CD4-positive, alpha-beta T cell treated with Interleukin-2 at 100 ng/mL for 4 hours (primary cell): Measurements from ENCODE around the gene RGSL1.

Source experiments
- DNase-seq: peaks from one replicate; pipeline ENCODE4 v3.0.0-alpha.2; 2020; ENCODE audit warnings: low spot score

Gene RGSL1

DNA sequence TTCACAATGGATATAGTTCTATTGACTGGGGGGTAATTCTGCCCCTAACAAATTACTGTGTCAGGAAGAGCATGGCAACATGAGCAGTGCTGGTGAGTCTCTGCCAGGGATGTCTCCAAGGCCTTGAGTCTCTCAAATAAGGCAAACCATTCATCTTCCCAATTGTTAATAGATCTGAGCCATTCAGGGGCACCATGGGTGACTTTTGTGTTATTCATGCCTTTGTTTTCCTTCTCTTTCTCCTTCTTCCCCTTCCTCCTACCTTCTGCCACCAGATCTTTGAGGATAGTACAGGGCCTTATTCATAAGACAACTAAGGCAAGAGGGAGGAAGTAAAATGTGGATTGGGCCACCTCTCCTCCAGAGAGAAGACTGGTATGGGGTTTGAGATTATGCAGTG lies at the start of gene RGSL1:
Gene RGSL1 (plus strand): TSS at position 60 of the 400 bp plus-strand sequence. CDS start 20 bp downstream, at position 80.
- no peak for DNase-seq

DNA sequence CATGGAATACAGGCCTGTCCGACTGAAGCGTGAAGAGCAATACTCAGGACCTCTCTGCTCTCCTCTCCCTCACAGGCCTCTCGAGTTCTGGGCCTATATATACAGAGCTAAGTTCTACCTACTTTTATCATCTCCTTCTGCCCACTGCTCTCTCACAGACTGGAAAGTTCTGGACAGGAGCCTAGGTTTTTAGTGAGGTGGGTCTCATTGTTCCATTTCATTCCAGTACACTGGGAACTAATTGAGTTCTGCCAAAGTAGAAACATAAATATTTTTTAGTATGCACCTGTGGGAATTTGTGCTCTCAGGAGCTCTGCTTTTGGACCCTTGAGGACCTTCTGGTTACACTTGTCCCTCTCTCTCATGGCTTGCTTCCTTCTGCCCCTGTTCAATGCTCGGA lies 49.4 kb upstream of the RGSL1 start, which contains the start of gene TEDDM1:
Gene TEDDM1 (minus strand): TSS at position 101 of the 400 bp plus-strand sequence. CDS start 182 bp downstream, outside the sequence.
- no peak for DNase-seq

DNA sequence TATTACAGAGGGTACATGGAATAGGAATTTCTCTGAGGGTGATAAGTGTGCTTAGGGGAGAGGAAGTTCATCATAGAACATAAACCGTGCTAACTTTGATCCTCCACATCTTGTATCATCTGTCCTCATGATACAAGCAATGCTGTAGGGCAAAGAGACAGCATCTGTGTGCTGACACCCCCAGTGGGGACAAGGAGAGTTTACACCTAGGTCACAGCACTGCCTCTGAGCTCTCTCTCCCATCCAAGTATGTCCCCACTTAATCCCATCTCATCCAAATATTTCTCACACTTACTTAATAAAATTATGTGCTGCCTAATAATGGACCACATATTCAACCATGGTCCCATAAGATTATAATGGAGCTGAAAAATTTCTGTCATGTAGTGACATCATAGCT lies 45.2 kb upstream of the RGSL1 start:
- DNase-seq = no peak

DNA sequence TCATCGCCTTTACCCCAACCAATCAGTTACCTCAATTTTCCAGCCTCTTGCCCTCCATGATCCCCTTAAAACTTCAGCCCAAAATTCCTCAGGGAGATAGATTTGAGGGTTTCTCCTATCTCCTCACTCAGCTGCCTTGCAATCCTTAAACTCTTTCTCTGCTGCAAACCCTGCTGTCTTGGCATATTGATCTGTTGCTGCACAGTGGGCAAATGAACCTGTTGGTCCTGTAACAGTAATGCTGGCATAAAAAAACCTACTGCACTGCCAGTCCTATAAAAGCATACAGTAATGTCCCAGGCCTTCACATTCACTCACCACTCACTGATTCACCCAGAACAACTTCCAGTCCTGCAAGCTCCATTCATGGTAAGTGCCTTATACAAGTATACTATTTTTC lies 44.4 kb upstream of the RGSL1 start:
- DNase-seq = no peak

DNA sequence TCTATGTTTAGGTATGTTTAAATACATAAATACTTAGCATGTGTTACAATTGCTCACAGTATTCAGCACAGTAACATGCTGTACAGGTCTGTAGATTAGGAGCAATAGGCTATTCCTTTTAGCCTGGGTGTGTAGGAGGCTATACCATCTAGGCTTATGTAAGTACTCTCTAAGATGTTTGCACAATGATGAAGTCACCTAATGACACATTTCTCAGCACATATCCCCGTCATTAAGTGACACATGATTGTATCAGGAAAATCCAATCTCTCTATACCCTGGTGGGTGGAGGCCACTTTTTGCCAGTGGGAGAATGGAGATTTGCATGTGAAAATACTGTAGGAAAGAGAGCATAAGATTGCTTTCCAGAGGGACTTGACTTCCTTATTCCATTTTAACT lies 43.9 kb upstream of the RGSL1 start:
- no peak for DNase-seq

DNA sequence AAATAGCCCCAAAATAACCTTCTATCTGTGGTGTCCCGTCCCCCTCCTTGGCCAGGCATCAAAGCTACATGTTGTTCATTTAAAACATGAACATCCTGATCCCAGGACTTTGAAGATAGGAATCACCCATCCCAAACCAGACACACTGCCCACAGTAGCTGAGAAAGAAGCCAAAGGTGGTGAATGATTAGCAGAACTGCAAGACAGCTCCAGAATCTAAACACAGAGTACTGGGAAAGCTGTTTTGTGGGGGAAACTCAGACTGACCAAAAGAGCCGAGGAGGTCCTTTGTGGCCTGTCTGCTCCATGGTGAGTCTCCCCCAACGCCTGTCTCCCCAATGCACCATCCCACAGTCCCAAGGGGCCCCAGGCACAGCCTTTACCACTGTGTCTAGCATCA lies 42.2 kb upstream of the RGSL1 start:
- no peak for DNase-seq

DNA sequence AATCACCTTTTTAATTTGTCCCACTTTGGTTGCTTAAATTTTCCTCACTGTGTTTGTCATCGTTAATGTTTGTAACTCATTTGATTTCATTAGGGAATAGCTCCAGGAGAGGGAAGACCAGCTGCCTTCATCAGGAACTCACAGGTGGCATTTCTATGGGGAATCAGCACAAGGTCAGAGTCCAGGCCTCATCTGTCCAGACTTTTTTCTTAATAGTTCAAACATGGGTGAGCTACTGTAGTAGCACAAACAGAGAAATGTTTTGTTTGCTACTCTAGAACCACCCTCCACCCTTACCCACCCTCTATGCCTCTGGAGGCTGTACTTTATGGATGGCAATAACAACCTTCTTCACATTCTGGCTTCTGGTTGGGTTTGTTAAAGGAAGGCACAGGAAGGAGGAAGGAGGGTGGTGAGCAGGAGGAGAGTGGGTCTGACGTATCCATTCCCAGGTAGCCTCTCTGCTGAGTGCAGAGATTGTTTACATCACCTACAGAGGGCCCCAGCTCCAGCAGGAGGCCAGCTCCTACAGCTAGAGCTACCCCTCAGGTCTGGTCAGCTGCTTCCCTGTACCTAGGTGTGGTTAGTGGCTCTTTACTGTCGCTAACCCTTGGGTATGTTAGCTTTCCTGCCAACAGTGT lies 41.4 kb upstream of the RGSL1 start:
- DNase-seq = no peak

DNA sequence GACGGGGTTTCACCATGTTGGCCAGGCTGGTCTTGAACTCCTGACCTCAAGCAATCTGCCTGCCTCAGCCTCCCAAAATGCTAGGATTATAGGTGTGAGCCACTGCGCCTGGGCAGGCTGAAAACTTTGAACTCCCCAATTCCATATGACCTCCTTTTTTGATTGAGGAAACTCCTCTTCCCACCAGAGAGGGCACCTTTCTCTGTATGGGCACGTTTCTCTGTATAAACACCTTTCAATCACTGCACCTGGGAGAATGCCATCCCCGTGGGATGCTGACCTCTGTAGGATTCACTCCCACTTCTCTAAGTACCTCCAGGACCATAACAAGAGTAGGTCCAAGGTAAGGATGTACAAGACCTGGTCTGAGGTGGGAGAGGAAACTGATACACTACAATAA lies 39.8 kb upstream of the RGSL1 start:
- DNase-seq = no peak

DNA sequence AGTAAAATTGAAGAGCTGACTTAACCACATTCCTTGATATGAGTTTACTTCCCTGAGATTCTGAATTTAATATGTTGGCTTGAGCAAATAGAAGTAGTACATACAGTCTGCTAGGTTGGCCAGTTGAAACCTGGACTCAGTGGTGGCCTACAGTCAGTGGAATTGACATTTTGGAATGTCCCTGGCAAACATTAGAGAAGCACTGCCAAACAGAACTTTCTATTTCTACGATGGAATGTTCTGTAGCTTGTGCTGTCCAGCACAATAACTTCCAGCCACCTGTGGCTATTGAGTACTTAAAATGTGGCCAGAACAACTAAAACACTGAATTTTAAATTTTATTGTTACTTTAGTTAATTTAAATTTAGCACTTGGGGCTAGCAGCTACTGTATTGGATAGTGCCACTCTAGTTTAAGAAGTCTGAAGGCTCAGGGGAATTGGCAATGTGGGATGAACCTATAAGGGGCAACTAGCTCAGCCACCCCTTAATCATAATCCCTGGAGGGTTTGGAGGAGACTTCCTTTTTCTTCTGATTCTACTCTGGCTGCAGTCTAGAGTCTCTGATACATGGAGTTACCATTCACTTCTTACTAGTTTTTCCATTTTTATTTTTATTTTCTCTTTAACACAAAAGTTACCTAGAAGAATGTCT lies 39.2 kb upstream of the RGSL1 start:
- DNase-seq = no peak

DNA sequence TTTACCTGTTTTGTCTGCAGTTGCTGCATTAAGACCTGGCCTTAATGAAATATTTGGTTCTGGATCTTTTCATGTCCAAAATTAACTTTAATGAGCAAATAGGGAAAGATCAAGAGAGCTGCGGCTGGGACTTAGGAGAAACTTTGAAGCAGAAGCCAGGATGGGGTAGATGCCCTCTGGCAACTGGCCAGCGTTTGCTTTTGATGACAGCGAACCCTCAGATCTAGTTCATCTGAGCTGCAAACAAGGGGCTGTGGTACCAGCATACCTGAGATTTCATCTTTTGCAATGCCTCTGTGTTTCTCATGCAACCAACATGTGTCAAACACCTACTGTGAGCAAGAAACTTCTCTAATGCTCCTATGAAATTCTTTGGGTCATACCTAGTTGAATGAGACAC lies 36.5 kb upstream of the RGSL1 start:
- DNase-seq = no peak

DNA sequence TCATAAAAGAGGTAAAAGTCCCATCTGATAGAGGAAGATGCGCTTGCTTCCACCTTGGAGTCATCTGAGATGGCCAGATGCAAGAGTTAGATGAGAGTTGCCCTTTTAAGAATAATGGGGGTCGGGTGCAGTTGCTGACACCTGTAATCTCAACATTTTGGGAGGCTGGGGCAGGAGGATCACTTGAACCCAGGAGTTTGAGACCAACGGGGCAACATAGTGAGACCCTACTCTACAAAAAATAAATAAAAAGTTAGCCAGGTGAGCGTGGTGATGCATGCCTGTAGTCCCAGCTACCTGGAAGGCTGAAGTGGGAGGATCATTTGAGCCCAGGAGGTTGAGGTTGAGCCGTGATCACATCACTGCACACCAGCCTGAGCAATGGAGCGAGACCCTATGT lies 36.0 kb upstream of the RGSL1 start:
- no peak for DNase-seq

DNA sequence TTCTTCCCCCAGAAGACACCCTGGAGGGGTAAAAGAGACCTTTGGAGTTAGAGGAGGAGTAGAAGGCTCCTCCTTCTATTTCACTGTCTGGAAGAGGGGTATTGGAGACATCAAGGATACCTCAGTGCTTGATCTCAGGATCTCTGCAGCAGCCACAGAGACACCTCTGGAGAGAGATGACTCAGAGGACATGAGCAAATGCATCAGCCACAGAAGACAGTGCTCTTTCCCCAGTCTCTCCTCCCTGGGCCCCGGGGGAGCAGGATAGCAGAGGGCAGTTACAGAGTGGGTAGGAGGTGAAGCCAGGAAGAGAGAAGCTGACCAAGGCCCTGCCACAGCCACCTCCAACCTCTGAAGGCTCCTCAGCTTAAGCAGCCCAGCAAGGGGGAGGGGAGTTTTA lies 34.2 kb upstream of the RGSL1 start:
- no peak for DNase-seq

DNA sequence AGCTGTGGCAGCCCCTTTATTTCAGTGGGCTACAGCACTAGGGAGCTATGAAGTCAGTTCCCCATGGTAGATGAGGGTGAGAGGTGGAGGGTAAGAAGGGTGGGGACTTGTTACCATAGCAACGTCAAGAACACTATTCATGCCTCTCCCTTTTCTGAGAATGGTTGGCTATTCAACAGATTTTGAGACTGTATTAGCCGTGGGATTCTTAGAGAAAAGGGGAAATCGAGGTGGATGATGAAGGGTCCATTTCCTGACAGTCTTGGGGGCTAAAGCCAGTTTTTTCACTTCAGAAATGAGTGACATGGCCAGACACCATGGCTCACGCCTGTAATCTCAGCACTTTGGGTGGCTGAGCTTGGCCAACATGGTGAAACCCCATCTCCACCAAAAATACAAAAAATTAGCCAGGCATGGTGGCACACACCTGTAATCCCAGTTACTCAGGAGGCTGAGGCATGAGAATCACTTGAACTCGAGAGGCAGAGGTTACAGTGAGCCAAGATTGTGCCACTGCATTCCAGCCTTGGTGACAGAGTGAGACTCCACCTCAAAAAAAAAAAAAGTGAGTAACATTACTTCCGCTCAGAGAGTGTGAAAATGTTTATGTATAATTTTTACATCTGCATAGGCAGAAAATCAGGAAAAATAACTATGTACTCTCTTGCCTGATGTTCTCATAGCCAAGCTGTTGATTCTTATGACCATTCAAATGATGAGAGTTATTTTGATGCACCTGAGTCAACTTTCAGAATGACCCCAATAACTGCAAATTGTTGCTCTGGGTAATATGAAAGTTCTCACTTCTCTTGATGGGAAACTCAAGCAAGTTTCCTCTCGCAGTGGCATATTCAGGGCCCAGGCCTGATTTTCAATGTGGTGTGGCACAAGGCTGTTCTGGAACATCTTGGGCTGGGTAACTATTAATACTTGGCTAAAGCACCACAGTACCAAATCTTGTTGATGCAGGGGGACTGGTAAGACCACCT lies 23.2 kb upstream of the RGSL1 start:
- DNase-seq = peak; percentile 21

DNA sequence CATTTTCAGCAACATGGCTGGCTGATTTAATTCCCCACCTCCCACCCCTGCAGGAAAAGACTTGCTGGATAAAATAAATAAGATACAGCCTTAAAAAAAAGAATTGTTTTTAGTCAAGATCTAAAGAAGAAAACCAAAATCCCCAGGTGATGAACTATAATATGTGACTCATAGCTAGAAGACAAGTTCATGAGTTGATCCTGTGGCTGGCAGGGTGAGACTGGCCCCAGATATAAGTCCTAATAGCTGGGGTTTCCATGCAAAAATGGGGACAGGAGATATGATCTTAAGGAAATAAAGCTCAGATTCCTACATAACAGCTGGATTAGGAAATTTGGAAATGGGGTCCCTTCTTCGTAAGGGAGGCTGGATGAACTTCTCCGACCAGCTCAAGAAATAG lies 21.9 kb upstream of the RGSL1 start:
- DNase-seq = no peak

DNA sequence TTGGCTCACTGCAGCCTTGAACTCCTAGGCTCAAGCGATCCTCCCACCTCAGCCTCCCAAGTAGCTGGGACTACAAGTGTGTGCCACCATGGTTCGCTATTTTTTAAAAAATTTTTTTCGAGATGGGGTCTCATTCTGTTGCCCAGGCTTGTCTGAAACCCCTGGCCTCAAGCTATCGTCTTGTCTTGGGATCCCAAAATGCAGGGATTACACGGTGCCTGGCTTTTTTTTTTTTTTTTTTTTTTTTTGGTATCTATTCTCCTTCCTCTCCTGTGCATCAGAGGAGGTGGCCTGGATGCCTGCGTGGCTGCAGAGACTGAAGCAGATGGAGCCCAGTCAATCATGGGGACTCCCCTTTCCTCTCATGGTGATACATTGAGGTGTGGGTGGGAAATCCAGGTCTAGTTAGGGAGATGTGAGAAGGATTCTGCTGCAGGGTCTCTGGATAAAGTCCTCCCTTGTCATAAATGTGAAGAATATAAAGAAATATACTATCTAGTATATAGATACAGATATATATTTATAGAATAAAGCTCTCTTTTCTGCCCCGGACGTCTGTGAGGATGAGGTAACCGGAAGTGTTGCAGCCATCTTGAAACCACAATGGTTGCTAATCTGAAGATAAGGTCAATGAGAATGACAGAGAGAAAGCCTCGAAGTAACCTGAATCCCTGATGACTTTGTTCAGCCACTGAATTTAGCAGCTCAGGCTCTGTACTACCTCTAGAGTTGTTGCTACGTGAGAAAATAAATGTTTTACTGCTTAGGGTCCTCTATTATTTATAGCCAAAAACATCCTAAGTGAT lies 19.5 kb upstream of the RGSL1 start:
- peak; percentile 59 for DNase-seq

DNA sequence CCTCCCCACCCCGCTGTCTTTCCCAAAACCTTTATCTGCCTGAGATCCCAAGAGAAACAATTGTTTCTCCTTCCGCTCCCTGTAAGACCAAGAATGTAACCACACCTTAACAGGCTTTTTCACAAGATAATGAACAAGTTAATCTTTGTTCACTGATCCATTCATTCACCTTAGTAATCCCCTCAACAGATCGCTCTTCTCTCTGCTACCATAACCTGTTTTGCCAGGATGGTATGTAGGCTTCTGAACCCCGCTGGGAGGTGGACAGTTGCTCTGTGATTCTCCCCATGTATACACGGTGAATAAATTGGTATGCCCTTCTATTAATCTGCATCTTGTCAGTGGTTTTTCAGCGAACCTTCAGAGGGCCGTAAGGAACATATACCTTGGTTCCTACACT lies 18.7 kb upstream of the RGSL1 start:
- no peak for DNase-seq

DNA sequence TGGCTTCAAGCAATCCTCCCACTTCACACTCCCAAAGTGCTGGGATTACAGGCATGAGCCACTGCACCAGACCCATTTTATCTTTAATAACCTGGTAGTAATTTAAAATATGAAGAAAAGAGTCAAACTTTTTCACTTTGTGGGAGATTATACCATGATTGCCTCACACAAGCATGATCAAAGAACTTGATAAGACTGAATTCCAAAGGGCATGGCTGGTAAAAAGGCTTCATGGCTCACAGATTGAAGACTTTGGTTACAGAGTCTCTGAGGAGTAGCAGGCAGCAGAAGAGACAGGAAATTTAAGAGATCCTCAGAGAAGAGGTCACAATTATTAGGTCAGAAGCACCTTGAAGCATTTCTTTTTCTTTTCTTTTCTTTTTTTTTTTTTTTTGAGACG lies 16.4 kb upstream of the RGSL1 start:
- no peak for DNase-seq

DNA sequence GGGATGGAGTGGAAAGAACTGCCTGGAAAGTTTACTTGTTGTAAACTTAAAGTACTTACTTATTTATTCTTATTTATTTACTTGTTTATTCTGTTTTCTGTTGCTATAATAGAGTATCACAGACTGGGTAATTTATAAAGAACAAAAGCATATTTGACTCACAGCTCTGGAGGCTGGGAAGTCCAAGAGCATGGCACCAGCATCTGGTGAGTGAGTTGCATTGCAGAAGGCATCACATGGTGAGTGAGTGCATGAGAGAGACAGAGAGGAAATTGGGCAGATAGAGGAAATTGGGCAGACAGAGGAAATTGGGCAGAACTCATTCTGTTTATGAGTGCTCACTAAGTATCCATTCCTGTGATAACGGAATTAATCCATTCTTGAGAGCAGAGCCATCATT lies 11.6 kb upstream of the RGSL1 start:
- DNase-seq = no peak

DNA sequence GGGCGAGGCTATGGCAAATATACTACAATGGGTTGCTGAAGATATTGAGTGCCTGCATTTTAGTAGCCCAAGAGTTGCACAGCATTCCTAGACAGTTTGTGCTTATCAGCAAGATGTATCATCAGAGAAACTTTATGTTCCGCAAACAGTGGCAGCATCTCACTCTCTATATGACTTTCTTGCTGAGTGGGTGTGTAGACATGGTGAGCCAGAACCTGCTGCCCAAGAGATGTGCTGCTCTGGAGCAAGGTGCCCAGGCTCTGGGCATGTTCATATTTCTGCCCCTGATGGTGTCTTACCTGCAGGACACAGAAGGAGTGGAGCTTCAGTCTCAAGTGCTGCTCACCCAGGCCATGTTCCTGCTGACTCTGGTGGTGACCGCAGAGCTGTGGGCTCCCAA lies 8.2 kb upstream of the RGSL1 start:
- DNase-seq = no peak

DNA sequence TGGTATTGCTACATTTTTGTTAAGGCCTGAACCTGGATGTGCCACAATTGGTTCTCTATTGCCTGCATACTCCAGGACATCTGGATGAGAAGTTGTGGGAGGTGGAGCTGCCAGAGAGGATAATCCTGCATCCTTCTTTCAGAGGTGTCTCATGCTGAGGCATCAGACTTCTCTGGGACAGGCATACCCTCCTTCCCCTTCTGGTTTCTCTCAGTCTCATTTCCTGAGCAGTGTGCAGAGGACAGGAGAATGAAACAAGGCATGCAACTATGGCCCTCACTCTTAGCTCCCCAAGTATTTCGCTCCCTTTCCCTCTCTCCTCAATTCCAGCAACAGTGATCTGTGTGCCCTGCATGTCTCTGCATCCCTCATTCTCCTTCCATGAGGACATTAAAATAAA lies 7.6 kb upstream of the RGSL1 start:
- no peak for DNase-seq

DNA sequence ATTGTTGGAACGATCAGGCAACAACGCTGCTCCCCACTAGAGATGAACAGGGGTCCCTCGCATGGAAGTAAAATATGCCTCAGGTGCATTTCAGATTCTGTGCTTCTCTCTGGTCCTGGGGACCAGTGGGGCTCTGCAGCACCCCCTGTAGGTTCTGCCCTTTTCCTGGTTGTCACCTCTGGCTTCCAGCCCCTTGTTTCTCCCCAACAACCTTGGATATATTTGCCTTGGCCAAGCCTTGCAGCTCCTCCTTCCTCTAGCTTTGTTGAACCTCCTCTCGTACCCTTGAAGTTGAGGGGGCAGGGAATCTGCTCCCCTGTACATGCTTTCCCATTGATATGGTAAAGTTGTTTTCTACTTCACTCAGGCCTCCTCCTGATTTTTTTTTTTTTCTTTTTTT lies 5.4 kb upstream of the RGSL1 start:
- DNase-seq = no peak
